Measurements from ENCODE around the gene RUSF1.

Gene RUSF1

DNA sequence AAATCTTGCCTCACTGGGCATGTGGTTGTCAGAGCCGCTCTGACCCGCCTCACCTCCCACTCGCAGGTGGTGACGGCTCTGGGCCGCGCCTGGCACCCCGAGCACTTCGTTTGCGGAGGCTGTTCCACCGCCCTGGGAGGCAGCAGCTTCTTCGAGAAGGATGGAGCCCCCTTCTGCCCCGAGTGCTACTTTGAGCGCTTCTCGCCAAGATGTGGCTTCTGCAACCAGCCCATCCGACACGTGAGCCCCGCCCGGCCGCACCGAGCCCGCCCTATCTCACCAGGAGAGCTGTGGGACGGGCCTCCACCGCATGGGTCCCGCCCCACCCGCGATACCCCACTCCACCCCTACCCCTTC lies 32.3 kb downstream of the RUSF1 start:
- Mint-ChIP-seq H3K9me3 (no peaks in the 10 kb centered on the region), H3K4me3 (peak overlapping the region; percentile 89), H3K27ac (no peak overlapping the region), H3K36me3 (no peaks in the 10 kb centered on the region), H3K4me1 (peaks cover 19% of the 10 kb centered on the region), H3K27me3 (peaks cover 11% of the 10 kb centered on the region)
- DNase-seq (ENCODE audit: low spot score in 2 of 2): no peak
- ATAC-seq (ENCODE audit: low read depth): no peak

DNA sequence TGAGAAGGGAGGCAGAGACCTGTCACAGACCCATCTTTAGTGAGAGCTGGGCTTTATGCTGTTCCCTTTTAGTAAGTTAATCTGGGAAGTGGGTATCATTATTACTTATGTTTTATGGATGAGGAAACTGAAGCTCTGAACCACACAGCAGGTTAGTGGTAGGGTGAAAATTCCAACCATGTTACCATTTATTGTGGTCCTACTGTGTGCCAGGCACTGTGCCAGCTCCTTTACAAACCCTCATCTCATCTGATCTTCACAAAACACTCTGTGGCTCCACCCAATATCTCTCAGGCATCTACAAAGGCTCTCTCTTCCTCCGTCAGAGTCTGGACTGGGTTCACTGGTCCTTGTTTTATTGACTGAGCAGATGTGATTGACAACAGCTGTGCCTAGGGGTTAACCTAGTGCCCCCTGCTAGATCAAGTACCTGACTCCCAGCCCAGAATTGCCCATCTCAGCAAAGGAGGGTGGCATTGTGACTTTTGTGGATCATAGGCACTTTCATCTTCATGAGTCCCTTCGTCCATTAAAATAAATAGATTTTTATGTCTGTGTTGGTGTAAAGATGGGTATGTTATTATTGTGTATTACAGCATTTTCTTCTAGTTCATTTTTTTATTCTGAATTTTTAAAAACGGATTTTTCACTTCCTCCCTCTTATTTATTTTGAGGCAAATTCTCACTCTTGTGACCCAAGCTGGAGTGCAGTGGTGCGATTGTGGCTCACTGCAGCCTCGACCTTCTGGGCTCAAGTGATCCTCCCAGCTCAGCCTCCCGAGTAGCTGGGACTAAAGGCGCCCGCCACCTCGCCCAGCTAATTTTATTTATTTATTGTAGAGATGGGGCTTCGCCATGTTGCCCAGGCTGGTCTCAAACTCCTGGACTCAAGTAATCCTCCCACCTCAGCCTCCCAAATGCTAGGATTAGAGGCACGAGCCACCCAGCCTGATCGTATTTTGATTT lies 33.1 kb downstream of the RUSF1 start:
- no peak overlapping the region for H3K27ac Mint-ChIP-seq
- H3K4me3 Mint-ChIP-seq: no peak overlapping the region
- peaks cover 8% of the 10 kb centered on the region for H3K27me3 Mint-ChIP-seq
- H3K36me3 Mint-ChIP-seq: no peaks in the 10 kb centered on the region
- ATAC-seq (ENCODE audit: low read depth) (no peak), DNase-seq (ENCODE audit: low spot score in 2 of 2) (no peak)
- H3K4me1 Mint-ChIP-seq: peaks cover 20% of the 10 kb centered on the region
- no peaks in the 10 kb centered on the region for H3K9me3 Mint-ChIP-seq

DNA sequence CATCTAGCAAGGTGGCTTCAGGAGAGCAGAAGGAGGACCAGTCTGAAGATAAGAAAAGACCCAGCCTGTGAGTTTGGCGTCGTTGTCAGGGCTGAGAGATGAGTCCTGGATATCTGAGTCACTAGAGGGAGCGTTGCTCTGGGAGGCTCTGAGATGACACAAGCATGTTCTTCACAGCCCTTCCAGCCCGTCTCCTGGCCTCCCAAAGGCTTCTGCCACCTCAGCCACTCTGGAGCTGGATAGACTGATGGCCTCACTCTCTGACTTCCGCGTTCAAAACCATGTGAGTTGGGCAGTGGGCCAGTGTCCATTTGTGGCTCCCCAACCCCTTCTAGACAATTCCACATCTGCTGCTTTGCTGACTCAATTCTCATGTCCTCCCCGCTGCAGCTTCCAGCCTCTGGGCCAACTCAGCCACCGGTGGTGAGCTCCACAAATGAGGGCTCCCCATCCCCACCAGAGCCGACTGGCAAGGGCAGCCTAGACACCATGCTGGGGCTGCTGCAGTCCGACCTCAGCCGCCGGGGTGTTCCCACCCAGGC lies 33.9 kb downstream of the RUSF1 start:
- Mint-ChIP-seq H3K27ac (no peak overlapping the region), H3K27me3 (peaks cover 7% of the 10 kb centered on the region), H3K9me3 (no peaks in the 10 kb centered on the region), H3K36me3 (no peaks in the 10 kb centered on the region), H3K4me3 (no peak overlapping the region), H3K4me1 (peaks cover 20% of the 10 kb centered on the region)
- ATAC-seq (ENCODE audit: low read depth): no peak
- no peak for DNase-seq (ENCODE audit: low spot score in 2 of 2)

DNA sequence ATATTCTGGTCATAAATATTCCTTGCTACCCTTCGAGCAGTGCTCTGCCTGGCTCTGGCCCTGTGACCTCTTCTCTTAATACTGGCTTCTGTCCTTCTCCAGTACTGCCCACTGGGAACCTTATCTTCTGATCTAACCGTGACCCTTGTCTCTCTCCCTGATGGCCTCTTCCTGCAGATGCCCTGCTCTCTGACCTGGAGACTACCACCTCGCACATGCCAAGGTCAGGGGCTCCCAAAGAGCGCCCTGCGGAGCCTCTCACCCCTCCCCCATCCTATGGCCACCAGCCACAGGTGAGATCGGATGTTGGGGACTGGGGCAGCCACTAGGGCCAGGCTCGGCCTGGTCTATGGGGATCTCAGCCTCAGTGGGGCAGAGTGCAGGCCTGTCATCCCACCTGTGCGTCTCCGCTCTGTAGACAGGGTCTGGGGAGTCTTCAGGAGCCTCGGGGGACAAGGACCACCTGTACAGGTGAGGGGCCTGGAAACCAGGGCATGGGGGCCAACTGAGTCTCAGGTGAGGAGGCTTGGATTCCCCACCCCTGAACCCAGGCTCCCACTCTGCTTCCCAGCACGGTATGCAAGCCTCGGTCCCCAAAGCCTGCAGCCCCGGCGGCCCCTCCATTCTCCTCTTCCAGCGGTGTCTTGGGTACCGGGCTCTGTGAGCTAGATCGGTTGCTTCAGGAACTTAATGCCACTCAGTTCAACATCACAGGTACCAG lies 34.8 kb downstream of the RUSF1 start:
- no peak overlapping the region for H3K4me3 Mint-ChIP-seq
- no peak for DNase-seq (ENCODE audit: low spot score in 2 of 2)

DNA sequence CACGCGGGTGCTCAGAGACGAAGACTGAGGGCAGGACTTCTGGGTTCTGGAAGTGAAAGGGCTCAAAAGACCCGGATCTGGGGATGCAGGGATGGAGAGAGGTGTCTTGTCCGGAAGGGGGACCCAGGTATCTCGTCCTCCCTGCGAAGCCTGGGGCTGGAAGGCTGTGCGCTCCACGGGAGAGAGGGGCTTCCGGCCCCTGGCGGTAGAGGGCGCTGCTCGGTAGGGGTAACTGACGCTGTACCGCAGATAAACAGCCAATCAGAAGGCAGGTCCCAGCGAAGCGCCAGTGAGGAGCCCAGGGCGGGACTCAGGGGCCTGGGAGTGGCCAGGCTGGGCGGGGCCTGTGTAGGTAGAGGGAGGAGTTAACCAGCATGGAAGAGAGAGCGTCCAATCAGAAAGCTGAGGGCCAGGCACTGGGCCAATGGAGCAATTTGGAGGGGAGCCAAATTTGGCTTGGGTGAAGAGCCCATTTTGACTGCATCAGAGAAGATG lies 35.4 kb downstream of the RUSF1 start:
- DNase-seq (ENCODE audit: low spot score in 2 of 2) (no peak), ATAC-seq (ENCODE audit: low read depth) (peak; percentile 17)
- Mint-ChIP-seq H3K4me1 (peaks cover 21% of the 10 kb centered on the region), H3K36me3 (no peaks in the 10 kb centered on the region), H3K4me3 (no peak overlapping the region), H3K27me3 (peaks cover 7% of the 10 kb centered on the region), H3K27ac (no peak overlapping the region), H3K9me3 (no peaks in the 10 kb centered on the region)

More for the DNA sequence above, 34.8 kb downstream of the RUSF1 start:
- Mint-ChIP-seq H3K36me3 (no peaks in the 10 kb centered on the region), H3K27ac (no peak overlapping the region), H3K27me3 (peaks cover 7% of the 10 kb centered on the region), H3K4me1 (peaks cover 20% of the 10 kb centered on the region), H3K9me3 (no peaks in the 10 kb centered on the region)
- no peak for ATAC-seq (ENCODE audit: low read depth)

DNA sequence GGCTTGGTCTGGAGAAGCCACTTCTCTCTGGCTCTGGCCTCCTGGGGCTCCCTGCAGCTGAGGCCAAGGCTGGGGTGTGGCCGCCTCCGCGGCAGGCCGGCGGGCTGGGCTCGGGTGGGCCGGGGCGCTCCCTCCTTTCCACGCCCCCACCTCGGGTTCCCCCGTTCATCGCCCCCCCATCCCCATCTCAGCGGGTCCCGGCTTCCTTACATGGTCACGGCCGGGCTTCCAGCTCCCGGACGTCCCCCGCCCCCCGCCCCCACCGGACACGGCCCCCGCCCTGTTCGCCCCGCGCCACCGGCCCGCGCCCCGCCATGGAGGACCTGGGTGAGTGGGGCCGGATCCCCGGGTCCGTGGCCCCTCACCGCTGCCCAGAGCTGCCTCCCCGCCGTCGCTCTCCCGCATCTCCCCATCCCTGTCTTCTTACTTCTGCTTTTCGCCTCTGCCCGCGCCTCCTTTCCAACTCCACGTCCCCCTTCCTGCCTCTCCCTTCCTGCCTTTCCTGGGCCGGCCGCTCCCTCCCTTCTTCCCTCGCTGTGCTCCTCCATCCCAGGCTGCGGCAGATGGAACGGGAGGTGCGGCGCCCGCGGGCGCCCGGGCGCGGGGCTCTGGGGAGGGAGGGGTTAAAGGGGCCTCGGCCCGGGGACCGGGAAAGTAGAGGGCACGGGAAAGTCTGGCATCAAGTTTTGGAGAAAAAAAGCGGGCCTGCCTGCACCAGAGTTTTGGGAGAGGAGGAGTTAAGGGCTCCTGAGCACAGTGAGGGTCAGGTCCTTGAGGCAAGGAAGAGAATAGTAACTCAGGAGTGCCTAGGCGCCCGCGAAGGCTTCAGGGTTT lies 36.1 kb downstream of the RUSF1 start, which contains the start of gene TGFB1I1:
Gene TGFB1I1 (plus strand): TSS at position 278 of the 834 bp plus-strand sequence. CDS start 37 bp downstream, at position 315.
- no peak for ATAC-seq (ENCODE audit: low read depth)

DNA sequence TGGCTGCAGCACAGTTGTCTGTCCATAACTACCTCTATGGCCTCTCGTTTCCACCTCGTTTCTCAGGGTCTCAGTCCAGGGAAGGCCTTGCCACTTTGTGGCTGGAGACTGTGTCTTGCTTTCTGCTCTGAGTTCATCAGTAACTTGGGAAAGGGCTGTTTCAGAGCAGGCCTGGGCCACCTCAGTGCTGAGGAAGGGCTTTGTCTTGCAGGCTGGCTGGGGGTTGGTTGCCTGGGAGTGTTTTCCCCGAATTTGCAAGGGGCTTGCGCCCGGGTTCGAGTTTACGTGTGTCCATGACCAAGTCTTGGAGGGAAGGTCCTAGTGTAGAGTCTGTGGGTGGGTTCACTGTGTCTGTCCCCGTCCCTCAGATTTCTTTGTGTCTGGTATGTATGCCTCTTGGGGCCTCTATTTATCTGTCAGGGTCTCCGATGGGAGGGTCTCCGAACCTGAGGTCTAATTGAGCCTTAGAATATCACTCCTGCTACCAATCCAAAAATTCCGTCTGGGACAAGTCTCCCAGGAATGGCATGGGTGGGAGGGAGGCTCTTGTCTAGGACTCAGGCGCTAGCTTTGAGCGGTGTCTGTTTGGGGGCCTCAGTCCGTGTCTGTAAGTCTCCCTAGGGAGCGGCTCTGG lies 36.8 kb downstream of the RUSF1 start:
- Mint-ChIP-seq H3K4me3 (peak overlapping the region; percentile 46), H3K4me1 (peaks cover 27% of the 10 kb centered on the region), H3K9me3 (no peaks in the 10 kb centered on the region), H3K27me3 (peaks cover 4% of the 10 kb centered on the region), H3K27ac (no peak overlapping the region), H3K36me3 (peaks cover 3% of the 10 kb centered on the region)
- DNase-seq (ENCODE audit: low spot score in 2 of 2) (no peak), ATAC-seq (ENCODE audit: low read depth) (no peak)

More for the DNA sequence above, 36.1 kb downstream of the RUSF1 start, which contains the start of gene TGFB1I1:
- peak within 1 kb of the TSS; percentile 75 for H3K4me3 Mint-ChIP-seq
- peaks cover 27% of the 10 kb centered on the region for H3K4me1 Mint-ChIP-seq
- no peaks in the 10 kb centered on the region for H3K36me3 Mint-ChIP-seq
- no peak for DNase-seq (ENCODE audit: low spot score in 2 of 2)
- no peak within 1 kb of the TSS for H3K27ac Mint-ChIP-seq
- H3K9me3 Mint-ChIP-seq: no peaks in the 10 kb centered on the region
- H3K27me3 Mint-ChIP-seq: peaks cover 7% of the 10 kb centered on the region

DNA sequence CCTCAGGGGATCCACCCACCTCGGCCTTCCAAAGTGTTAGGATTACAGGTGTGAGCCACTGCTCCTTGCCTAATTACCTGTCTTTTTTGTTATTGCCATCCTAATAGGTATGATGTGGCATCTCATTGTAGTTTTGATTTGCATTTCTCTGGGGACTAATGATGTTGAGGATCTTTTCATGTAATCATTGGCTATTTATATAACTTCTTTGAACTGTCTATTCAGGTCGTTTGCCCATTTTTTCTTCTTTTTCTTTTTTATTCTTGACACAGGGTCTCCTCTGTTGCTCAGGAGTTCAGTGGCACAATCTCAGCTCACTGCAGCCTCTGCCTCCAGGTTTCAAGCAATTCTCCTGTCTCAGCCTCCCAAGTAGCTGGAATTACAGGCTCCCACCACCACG lies 37.6 kb downstream of the RUSF1 start:
- Mint-ChIP-seq H3K27ac (no peak overlapping the region), H3K4me3 (no peak overlapping the region), H3K4me1 (peaks cover 24% of the 10 kb centered on the region), H3K36me3 (peaks cover 7% of the 10 kb centered on the region), H3K9me3 (no peaks in the 10 kb centered on the region), H3K27me3 (peaks cover 2% of the 10 kb centered on the region)
- ATAC-seq (ENCODE audit: low read depth) (no peak), DNase-seq (ENCODE audit: low spot score in 2 of 2) (no peak)

DNA sequence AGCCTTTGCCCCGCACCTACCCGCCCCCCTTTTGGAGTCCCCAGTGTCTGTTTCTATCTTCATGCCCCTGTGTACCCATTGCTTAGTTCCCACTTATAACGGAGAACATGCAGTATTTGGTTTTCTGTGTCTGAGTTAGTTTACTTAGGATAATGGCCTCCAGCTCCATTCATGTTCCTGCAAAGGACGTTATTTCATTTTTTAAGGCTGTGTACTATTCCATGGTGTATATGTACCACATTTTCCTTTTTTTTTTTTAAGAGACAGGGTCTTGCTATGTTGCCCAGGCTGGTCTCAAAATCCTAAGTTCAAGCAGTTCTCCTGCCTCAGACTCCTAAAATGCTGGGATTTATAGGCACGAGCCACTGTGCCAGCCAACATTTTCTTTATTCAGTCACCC lies 40.3 kb downstream of the RUSF1 start:
- Mint-ChIP-seq H3K27ac (no peak overlapping the region), H3K4me3 (no peak overlapping the region)

DNA sequence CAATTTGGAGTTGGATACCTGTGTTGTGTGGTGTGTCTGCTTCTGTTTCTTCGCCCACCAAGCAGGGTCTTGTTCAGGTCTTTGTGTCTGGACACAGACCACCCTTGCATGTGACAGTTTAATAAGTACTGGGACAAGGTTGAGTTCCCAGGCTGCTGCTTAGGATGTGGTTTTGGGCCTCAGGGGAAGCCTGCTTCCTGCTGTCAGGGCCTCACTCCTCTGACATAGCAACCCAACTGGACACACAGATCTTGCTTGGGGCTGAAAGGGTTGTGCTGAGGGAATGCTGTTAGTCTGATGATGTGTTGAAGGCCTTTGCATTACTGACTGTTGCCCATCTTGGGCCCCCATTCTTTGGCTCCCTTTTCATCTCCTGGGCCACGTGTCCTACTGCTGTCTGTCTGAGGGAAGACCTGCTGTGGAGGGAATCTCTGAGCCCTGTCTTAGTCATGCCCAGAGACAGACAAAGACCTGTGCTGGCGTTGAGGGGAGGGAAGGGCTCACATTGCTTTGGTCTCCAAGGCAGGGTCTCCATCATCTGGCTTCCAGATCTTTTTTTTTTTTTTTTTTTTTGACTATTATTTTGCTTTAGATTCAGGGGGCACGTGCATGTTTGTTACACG lies 40.9 kb downstream of the RUSF1 start:
- Mint-ChIP-seq H3K4me1 (peaks cover 24% of the 10 kb centered on the region), H3K27me3 (peaks cover 2% of the 10 kb centered on the region), H3K9me3 (no peaks in the 10 kb centered on the region), H3K27ac (peak overlapping the region; percentile 62), H3K4me3 (no peak overlapping the region), H3K36me3 (peaks cover 25% of the 10 kb centered on the region)
- DNase-seq (ENCODE audit: low spot score in 2 of 2) (no peak), ATAC-seq (ENCODE audit: low read depth) (peak; percentile 63)

More for the DNA sequence above, 40.3 kb downstream of the RUSF1 start:
- Mint-ChIP-seq H3K36me3 (peaks cover 22% of the 10 kb centered on the region), H3K27me3 (peaks cover 2% of the 10 kb centered on the region), H3K4me1 (peaks cover 24% of the 10 kb centered on the region), H3K9me3 (no peaks in the 10 kb centered on the region)
- no peak for ATAC-seq (ENCODE audit: low read depth)
- DNase-seq (ENCODE audit: low spot score in 2 of 2): no peak

DNA sequence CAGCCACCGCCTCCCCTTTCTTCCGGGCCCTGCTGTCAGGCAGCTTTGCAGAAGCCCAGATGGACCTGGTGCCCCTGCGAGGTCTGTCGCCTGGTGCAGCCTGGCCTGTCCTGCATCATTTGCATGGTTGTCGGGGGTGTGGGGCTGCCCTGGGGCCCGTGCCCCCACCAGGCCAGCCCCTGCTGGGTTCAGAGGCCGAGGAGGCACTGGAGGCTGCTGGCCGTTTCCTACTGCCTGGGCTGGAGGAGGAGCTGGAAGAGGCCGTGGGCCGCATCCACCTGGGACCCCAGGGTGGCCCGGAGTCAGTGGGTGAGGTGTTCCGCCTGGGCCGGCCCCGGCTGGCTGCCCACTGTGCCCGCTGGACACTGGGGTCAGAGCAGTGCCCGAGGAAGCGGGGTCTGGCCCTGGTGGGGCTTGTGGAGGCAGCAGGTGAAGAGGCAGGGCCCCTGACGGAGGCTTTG lies 41.8 kb downstream of the RUSF1 start:
- Mint-ChIP-seq H3K36me3 (peaks cover 25% of the 10 kb centered on the region), H3K4me3 (no peak overlapping the region), H3K27ac (peak overlapping the region; percentile 62), H3K27me3 (no peaks in the 10 kb centered on the region), H3K9me3 (no peaks in the 10 kb centered on the region), H3K4me1 (peaks cover 19% of the 10 kb centered on the region)
- ATAC-seq (ENCODE audit: low read depth) (no peak), DNase-seq (ENCODE audit: low spot score in 2 of 2) (no peak)

DNA sequence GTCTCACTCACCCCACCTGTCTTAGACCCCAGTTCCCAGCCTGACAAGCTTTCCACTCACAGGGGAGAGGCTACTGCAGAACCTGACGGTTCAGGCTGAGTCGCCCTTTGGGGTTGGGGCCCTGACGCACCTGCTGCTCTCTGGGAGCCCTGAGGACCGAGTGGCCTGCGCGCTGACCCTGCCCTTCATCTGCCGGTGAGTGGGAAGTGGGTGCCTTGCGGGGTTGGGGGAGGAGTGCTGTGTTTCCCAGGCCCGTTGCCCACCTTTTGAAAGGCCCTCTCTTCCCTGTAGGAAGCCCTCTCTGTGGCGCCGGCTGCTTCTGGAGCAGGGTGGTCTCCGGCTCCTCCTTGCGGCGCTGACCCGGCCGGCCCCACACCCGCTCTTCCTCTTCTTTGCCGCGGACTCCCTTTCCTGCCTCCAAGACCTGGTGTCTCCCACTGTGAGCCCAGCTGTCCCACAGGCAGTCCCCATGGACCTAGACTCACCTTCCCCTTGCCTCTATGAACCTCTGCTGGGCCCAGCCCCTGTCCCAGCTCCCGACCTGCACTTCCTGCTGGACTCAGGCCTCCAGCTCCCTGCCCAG lies 42.3 kb downstream of the RUSF1 start:
- ATAC-seq (ENCODE audit: low read depth): no peak
- Mint-ChIP-seq H3K27me3 (no peaks in the 10 kb centered on the region), H3K4me3 (no peak overlapping the region), H3K27ac (no peak overlapping the region), H3K36me3 (peaks cover 25% of the 10 kb centered on the region), H3K4me1 (peaks cover 18% of the 10 kb centered on the region), H3K9me3 (no peaks in the 10 kb centered on the region)
- DNase-seq (ENCODE audit: low spot score in 2 of 2): no peak
